Neural progenitor cell (in vitro differentiated cells): ENCODE results near the gene SSBP3.

ENCODE experiments used
- EZH2 ChIP-seq: fragments of 200-600 bp; sonication (generic); IDR thresholded peaks from 2 replicates; pipeline ENCODE4 v1.6.1; 2017; ENCODE audit warnings: antibody characterized with exemption, mild to moderate bottlenecking, moderate library complexity
- EZH2phosphoT487 ChIP-seq: fragments of 200-600 bp; sonication (generic); IDR thresholded peaks from 2 replicates; pipeline ENCODE4 v1.6.1; 2017; ENCODE audit warnings: antibody characterized with exemption
- TF ChIP-seq, protein P1 (sequence below): fragments of 200-600 bp; sonication (generic); IDR thresholded peaks from 2 replicates; pipeline ENCODE4 v1.5.1; 2017; ENCODE audit warnings: antibody characterized with exemption, mild to moderate bottlenecking

DNA sequence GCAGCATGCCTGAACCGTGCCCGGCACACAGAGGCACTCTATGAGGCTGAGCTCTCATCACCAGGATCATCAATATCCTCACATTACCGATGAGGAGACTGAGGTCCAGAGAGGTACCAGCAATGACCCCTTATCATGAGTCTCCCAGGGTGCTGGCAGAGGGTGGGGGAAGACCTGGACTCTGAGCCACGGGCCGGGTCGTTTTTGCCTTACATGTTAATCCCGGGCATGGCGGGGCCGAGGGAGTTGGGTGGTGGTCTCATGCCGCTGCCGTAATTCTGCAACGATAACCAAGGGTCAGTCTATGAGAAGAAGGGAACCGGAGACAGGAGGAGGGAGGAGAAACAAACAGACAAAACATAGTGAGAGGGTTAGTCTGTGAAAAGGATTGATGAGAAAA, 163.2 kb downstream of the SSBP3 start:
- TF ChIP-seq, protein P1, sequence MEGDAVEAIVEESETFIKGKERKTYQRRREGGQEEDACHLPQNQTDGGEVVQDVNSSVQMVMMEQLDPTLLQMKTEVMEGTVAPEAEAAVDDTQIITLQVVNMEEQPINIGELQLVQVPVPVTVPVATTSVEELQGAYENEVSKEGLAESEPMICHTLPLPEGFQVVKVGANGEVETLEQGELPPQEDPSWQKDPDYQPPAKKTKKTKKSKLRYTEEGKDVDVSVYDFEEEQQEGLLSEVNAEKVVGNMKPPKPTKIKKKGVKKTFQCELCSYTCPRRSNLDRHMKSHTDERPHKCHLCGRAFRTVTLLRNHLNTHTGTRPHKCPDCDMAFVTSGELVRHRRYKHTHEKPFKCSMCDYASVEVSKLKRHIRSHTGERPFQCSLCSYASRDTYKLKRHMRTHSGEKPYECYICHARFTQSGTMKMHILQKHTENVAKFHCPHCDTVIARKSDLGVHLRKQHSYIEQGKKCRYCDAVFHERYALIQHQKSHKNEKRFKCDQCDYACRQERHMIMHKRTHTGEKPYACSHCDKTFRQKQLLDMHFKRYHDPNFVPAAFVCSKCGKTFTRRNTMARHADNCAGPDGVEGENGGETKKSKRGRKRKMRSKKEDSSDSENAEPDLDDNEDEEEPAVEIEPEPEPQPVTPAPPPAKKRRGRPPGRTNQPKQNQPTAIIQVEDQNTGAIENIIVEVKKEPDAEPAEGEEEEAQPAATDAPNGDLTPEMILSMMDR: no peak
- TF ChIP-seq EZH2phosphoT487: no peak
- no peak for TF ChIP-seq EZH2
